SU-DHL-6 (cell line): ENCODE measurements around the gene CISD1.

ENCODE experiments used
- H2AFZ ChIP-seq: fragments of 200-600 bp; sonication (generic); 2 replicates; pipeline ENCODE4 v1.6.1; 2014; ENCODE audit warnings: low read depth, mild to moderate bottlenecking, moderate library complexity, mixed read lengths, antibody characterized with exemption, low read length; ENCODE audit not compliant: severe bottlenecking
- H3F3A ChIP-seq: fragments of 200-600 bp; shearing (Covaris generic); 2 replicates; pipeline ENCODE4 v1.6.0; 2016; ENCODE audit warnings: antibody characterized with exemption, mild to moderate bottlenecking; ENCODE audit not compliant: insufficient read depth
- H3K27ac ChIP-seq: fragments of 200-600 bp; sonication (generic); 2 replicates; pipeline ENCODE4 v1.5.1; 2016; ENCODE audit warnings: low read depth, mild to moderate bottlenecking, low read length, moderate library complexity, mixed read lengths
- H3K27me3 ChIP-seq: fragments of 200-600 bp; sonication (generic), shearing (Covaris generic); 2 replicates; pipeline ENCODE4 v1.6.0; 2014; ENCODE audit warnings: mild to moderate bottlenecking, low read length
- H3K36me3 ChIP-seq: fragments of 200-600 bp; sonication (generic); 2 replicates; pipeline ENCODE4 v1.6.1; 2014; ENCODE audit warnings: mild to moderate bottlenecking, low read length, mixed read lengths
- H3K4me2 ChIP-seq: fragments of 300-600, 200-600 bp; shearing (Covaris generic), sonication (generic); 2 replicates; pipeline ENCODE4 v1.6.0; 2014; ENCODE audit warnings: low read length, low read depth, mild to moderate bottlenecking; ENCODE audit not compliant: poor library complexity, severe bottlenecking
- H3K4me3 ChIP-seq: fragments of 200-600 bp; sonication (generic); 2 replicates; pipeline ENCODE4 v1.5.1; 2014; ENCODE audit warnings: antibody characterized with exemption, low read length, mild to moderate bottlenecking, mixed read lengths; ENCODE audit not compliant: insufficient read depth, poor library complexity, severe bottlenecking
- H3K79me2 ChIP-seq: fragments of 200-600 bp; sonication (generic); 2 replicates; pipeline ENCODE4 v1.6.1; 2014; ENCODE audit warnings: mild to moderate bottlenecking, low read length, moderate library complexity; ENCODE audit not compliant: insufficient read depth
- H3K9ac ChIP-seq: fragments of 200-600 bp; sonication (generic); 2 replicates; pipeline ENCODE4 v1.7.0; 2014; ENCODE audit warnings: mild to moderate bottlenecking, low read length
- H3K9me2 ChIP-seq: fragments of 200-600 bp; sonication (generic); replicated peaks from 2 replicates; pipeline ENCODE4 v1.6.1; 2014; ENCODE audit warnings: low read length; ENCODE audit not compliant: insufficient read depth
- H3K9me3 ChIP-seq: fragments of 200-600 bp; sonication (generic); 2 replicates; pipeline ENCODE4 v1.6.1; 2014; ENCODE audit warnings: low read length, mixed read lengths; ENCODE audit not compliant: insufficient read depth
- H4K20me1 ChIP-seq: fragments of 200-600 bp; sonication (generic); 2 replicates; pipeline ENCODE4 v1.6.1; 2014; ENCODE audit warnings: low read depth, mild to moderate bottlenecking, antibody characterized with exemption, low read length, moderate library complexity, mixed read lengths
- CTCF ChIP-seq: fragments of 200-600 bp; sonication (generic); IDR thresholded peaks from one replicate; pipeline ENCODE4 v1.5.1; 2017; ENCODE audit warnings: antibody characterized with exemption, mild to moderate bottlenecking, low read length, moderate library complexity; ENCODE audit not compliant: insufficient read depth, poor library complexity, severe bottlenecking
- EZH2phosphoT487 ChIP-seq: fragments of 200-600 bp; sonication (generic), shearing (Covaris generic); conservative IDR thresholded peaks from 2 replicates; pipeline ENCODE4 v1.6.1; 2018; ENCODE audit warnings: mild to moderate bottlenecking, antibody characterized with exemption, low read length, moderate library complexity, mixed read lengths

The CISD1 gene

GRCh38 chr10:58328233-58328632 lies 59.3 kb downstream of the CISD1 start:
- Histone ChIP-seq H3K27ac (no peak overlapping the region), H3K4me3 (no peak overlapping the region), H3K79me2 (no peaks in the 10 kb centered on the region), H3F3A (no peaks in the 10 kb centered on the region), H3K9me3 (no peaks in the 10 kb centered on the region), H3K27me3 (no peaks in the 10 kb centered on the region), H3K9ac (no peak overlapping the region), H3K36me3 (no peaks in the 10 kb centered on the region), H3K4me2 (no peak overlapping the region), H2AFZ (no peak overlapping the region), H3K9me2 (no peaks in the 10 kb centered on the region), H4K20me1 (no peaks in the 10 kb centered on the region)
- no peak for TF ChIP-seq EZH2phosphoT487
- no peak for TF ChIP-seq CTCF

- no peaks in the 10 kb centered on the region for H3K9me3 ChIP-seq
- H3K36me3 ChIP-seq = no peaks in the 10 kb centered on the region
- no peaks in the 10 kb centered on the region for H3K9me2 ChIP-seq
- no peaks in the 10 kb centered on the region for H3K79me2 ChIP-seq
- H3K27ac ChIP-seq = no peak overlapping the region
- H3K9ac ChIP-seq = no peak overlapping the region
- no peaks in the 10 kb centered on the region for H4K20me1 ChIP-seq
- no peak overlapping the region for H3K4me2 ChIP-seq
- no peaks in the 10 kb centered on the region for H3K27me3 ChIP-seq
- H3F3A ChIP-seq = no peaks in the 10 kb centered on the region
- TF ChIP-seq EZH2phosphoT487 (no peak), CTCF (no peak)
- H2AFZ ChIP-seq = no peak overlapping the region
- H3K4me3 ChIP-seq = no peak overlapping the region
Observed at GRCh38 chr10:58330431-58330830, 61.5 kb downstream of the CISD1 start.

- H3K27me3 ChIP-seq = no peaks in the 10 kb centered on the region
- H3K79me2 ChIP-seq = no peaks in the 10 kb centered on the region
- H2AFZ ChIP-seq = no peak overlapping the region
- H3K9me3 ChIP-seq = no peaks in the 10 kb centered on the region
- H3K9me2 ChIP-seq = no peaks in the 10 kb centered on the region
- H3K36me3 ChIP-seq = no peaks in the 10 kb centered on the region
- H3K27ac ChIP-seq = no peak overlapping the region
- no peaks in the 10 kb centered on the region for H4K20me1 ChIP-seq
- H3F3A ChIP-seq = no peaks in the 10 kb centered on the region
- TF ChIP-seq EZH2phosphoT487 = no peak
- H3K4me2 ChIP-seq = no peak overlapping the region
- no peak overlapping the region for H3K9ac ChIP-seq
- H3K4me3 ChIP-seq = no peak overlapping the region
Observed at GRCh38 chr10:58331646-58332045, 62.7 kb downstream of the CISD1 start.

- H3K9me2 ChIP-seq = no peaks in the 10 kb centered on the region
- H3K79me2 ChIP-seq = no peaks in the 10 kb centered on the region
- no peaks in the 10 kb centered on the region for H3F3A ChIP-seq
- H3K4me3 ChIP-seq = peak within 1 kb of the TSS; percentile 75
- H3K27me3 ChIP-seq = no peaks in the 10 kb centered on the region
- peak within 1 kb of the TSS; percentile 85 for H2AFZ ChIP-seq
- no peak within 1 kb of the TSS for H3K27ac ChIP-seq
- no peak for TF ChIP-seq EZH2phosphoT487
- no peak for TF ChIP-seq CTCF
- H4K20me1 ChIP-seq = 0 out of 2 replicates have a peak, but pooled peaks cover 4% of the 10 kb centered on the region
- H3K4me2 ChIP-seq = peak within 1 kb of the TSS; percentile 72
- H3K9me3 ChIP-seq = no peaks in the 10 kb centered on the region
- peak within 1 kb of the TSS; percentile 76 for H3K9ac ChIP-seq
- no peaks in the 10 kb centered on the region for H3K36me3 ChIP-seq
Observed at GRCh38 chr10:58334817-58335305, 65.9 kb downstream of the CISD1 start, which contains the start of gene UBE2D1. UBE2D1 (plus strand) TSS chr10:58335006; CDS start chr10:58335202, 196 bp downstream.
